Heart left ventricle (tissue), 13 donors: ENCODE measurements around the gene S100A16.

Experiments used
- POLR2A ChIP-seq, 2 donors: fragments of 450-650 bp; IDR thresholded peaks; one replicate each; pipeline ENCODE4 v1.6.1; 2017; ENCODE audit warnings: antibody characterized with exemption in 2 of 2, mild to moderate bottlenecking in 2 of 2, moderate library complexity in 2 of 2
- TF ChIP-seq, protein P1 (sequence below), 12 donors: fragments of 200-600 bp; sonication (generic) in 4 of 12; IDR thresholded peaks; one replicate each; pipeline versions ENCODE4 v1.5.0 to v1.8.0; 2018 to 2022; ENCODE audit warnings: antibody characterized with exemption in 12 of 12, mild to moderate bottlenecking in 5 of 12
- donor health status: ischemic (EF 13 %, LVEDD 7.1; RV severe dilation, severe dysfunction).
- donor health status: DM: no; HTN: yes; CAD: no.
- donor health status: DM: no; HTN: no; CAD: no.
- donor health status: ischemic (EF 25% LVEDD 6.9; RV normal size, moderate dysfunction).
- donor health status: ischemic (EF 25% LVEDD 5.7; RV mildly dilated, moderate dysfunction).
- donor health status: ischemic (EF 35%, LVEDD 5.7; RV mildly dilated, moderate dysfunction).
- donor health status: nonischemic (EF 11% LVEDD 7.7; RV severe dilation, severe dysfunction).
- donor health status: DM: yes; HTN: yes; CAD: no.
- donor health status: PGD.
- donor health status: ischemic (EF 29% LVEDD 5.4; RV normal size, mild dysfunction).
- donor health status: nonischemic (EF 23%, LVEDD 6.1; RV moderate dilation, normal function).

DNA sequence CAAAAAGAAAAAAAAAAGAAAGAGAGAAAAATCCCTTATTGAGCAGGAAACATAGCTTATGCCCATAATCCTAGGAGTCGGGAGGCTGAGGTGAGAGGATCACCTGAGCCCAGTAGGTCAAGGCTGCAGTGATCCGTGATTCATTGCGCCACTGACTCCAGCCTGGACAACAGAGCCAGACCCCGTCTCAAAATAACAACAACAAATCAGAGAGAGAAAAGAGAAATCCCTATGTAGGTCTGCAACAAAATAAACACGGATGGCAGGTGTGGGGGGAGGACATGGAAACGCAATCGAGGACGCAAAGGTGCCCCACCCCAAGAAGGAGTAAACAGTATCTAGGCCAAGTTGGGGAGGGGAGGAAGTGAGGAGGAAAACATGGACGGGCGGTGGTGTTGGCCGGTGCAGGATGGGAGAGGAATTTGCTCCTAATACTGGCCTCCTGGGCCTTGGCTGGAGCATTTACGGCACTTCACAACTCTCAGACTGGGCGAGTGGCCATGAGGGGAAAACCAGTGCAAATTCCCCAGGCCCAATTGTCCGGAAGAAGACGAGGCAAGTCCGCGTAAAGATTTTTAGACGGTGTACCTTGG is 20.3 kb upstream of the S100A16 start:
- no peak for TF ChIP-seq POLR2A (IDR thresholded peaks at IDR 0.05)
- TF ChIP-seq, protein P1, sequence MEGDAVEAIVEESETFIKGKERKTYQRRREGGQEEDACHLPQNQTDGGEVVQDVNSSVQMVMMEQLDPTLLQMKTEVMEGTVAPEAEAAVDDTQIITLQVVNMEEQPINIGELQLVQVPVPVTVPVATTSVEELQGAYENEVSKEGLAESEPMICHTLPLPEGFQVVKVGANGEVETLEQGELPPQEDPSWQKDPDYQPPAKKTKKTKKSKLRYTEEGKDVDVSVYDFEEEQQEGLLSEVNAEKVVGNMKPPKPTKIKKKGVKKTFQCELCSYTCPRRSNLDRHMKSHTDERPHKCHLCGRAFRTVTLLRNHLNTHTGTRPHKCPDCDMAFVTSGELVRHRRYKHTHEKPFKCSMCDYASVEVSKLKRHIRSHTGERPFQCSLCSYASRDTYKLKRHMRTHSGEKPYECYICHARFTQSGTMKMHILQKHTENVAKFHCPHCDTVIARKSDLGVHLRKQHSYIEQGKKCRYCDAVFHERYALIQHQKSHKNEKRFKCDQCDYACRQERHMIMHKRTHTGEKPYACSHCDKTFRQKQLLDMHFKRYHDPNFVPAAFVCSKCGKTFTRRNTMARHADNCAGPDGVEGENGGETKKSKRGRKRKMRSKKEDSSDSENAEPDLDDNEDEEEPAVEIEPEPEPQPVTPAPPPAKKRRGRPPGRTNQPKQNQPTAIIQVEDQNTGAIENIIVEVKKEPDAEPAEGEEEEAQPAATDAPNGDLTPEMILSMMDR (IDR thresholded peaks at IDR 0.05), result no peak
